Fibroblast of the aortic adventitia (primary cell): ENCODE data around the gene APOL4. TPM values are rescaled to one million over a fixed set of nuclear protein-coding genes. Genes with fewer than 3 reads are reported as not detected.
"Not testable (repeated sequence)": the region's sequence is repeated elsewhere in the genome, so short reads cannot be mapped to it uniquely, and the experiment has no call there.

Experiments used
- DNase-seq: peaks from one replicate; pipeline ENCODE4 v3.0.0-alpha.2; 2010; ENCODE audit warnings: low read depth
- H3K4me3 ChIP-seq: 2 replicates; pipeline ENCODE4 v1.5.1; 2011; ENCODE audit warnings: low read depth, mild to moderate bottlenecking, control low read depth, low read length, moderate library complexity
- total RNA-seq: library from RNA; depleted of rRNA; stranded (reverse); fragments of >200 nt; gene quantifications from 2 replicates; pipeline ENCODE4 v1.2.3, GENCODE V29; 2012; ENCODE audit warnings: low replicate concordance
- TF ChIP-seq, protein P1 (sequence below): IDR thresholded peaks from 2 replicates; pipeline ENCODE4 v1.5.1; 2011; ENCODE audit warnings: mild to moderate bottlenecking, low read length, control low read depth, inconsistent platforms; ENCODE audit not compliant: insufficient read depth

The APOL4 gene
- total RNA-seq, 1 donor: 2.0 TPM

DNA sequence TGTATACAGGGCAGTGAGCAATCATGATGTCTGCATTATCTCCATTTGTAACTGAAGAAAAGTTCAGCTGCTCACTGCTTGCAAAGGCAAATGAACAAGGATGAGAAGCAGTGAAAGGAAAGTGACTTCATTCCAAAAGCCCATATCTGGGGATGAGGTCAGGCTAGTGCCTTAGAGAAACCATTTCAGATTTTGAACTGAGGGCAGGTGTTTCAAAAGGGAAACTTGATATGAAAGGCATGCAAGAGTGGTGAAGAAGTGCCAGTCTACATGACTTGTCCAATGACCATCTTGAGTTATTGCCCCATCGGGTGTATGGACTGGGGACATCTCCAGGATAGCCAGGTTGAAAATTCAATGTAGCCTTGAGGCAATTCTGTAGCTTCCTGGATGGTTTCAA, 7.3 kb upstream of the APOL4 start:
- DNase-seq: no peak
- H3K4me3 ChIP-seq: no peak overlapping the region
- TF ChIP-seq, protein P1, sequence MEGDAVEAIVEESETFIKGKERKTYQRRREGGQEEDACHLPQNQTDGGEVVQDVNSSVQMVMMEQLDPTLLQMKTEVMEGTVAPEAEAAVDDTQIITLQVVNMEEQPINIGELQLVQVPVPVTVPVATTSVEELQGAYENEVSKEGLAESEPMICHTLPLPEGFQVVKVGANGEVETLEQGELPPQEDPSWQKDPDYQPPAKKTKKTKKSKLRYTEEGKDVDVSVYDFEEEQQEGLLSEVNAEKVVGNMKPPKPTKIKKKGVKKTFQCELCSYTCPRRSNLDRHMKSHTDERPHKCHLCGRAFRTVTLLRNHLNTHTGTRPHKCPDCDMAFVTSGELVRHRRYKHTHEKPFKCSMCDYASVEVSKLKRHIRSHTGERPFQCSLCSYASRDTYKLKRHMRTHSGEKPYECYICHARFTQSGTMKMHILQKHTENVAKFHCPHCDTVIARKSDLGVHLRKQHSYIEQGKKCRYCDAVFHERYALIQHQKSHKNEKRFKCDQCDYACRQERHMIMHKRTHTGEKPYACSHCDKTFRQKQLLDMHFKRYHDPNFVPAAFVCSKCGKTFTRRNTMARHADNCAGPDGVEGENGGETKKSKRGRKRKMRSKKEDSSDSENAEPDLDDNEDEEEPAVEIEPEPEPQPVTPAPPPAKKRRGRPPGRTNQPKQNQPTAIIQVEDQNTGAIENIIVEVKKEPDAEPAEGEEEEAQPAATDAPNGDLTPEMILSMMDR: no peak

DNA sequence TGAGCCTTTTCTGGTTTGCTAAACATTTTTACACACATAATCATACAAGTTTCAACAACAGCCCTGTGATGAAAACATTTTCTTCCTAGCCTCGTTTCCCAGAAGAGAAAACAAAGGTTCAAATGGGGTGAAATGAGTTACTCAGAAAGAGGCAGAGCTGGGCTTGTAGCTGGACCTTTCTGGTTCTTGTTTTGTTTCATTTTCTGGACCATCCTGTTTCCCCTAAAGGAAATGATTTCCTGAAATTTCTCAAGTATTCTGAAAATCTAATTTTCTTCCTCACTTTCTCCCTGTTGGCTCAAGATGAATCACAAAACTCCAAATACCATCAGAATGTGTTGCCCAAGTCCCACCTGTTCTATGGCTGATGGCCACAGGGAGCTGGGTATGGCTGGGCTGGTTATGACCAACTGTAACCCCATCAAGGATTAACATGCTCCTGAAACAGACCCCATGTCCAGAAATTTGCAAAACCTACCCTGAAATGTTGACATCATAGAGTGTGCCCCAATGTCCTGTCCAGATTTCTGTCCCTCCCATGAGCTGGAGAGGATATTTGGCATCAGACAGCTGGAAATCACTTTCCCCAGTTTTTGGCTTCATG, 6.7 kb upstream of the APOL4 start:
- H3K4me3 ChIP-seq: no peak overlapping the region
- no peak for DNase-seq
- TF ChIP-seq, protein P1: no peak

DNA sequence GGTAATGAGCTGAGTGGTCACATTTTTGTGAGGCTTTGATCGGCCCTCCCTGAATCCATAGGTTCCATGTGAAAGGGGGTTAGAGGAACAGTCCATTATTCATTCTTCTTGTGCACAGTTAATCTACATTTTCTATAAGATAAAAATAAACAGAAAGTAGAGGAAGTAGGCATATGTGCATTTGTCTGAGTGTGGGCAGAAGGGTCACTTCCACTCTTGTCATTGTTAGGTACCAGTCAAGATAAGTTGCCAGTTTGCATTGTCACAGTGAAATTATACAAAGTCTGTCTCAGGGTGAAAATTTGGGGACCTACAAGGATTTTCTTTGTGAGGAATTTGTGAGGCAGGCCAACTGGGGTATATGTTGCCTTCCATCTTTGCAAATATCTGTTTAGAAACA, 4.6 kb upstream of the APOL4 start:
- no peak for DNase-seq
- TF ChIP-seq, protein P1: no peak
- no peak overlapping the region for H3K4me3 ChIP-seq

DNA sequence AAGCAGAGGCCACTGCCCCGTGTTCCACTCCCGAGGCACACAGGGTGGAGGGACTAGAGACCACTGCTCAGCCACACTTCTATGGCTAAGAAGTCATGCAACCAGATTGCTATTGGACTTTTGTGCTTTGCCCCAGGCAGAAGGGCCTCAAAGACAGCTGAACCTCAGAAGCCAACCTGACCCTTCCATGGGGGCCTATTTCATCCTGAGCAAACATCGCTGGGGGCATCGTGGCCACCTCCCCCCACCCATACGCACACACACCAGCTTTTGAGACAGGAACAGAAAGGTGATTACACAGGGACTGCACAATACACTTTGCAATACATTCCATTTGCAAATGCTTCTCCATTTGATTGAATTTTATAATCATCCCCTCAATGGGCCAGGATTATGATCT, 4.0 kb upstream of the APOL4 start:
- H3K4me3 ChIP-seq, DNase-seq: not testable (repeated sequence)

DNA sequence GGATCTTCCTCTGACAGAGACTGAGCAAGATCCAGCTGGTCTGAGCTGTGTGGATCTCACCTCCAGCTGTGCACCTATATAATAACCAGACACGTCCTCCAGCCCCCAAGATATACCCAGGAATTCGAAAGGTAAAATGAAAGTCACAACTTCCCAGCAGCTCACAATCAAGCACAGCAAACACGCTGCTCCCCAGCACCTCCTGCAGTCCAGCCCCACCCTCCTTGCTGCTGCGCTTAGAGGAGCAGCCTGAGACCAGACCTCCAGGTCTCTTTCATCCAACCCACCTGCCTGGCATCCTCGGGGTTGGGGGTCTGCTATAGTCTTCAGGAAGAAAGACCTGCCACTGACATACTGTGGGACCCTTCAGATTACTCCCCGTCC, 3.0 kb upstream of the APOL4 start:
- TF ChIP-seq, protein P1: no peak
- DNase-seq: no peak
- H3K4me3 ChIP-seq: no peak overlapping the region

DNA sequence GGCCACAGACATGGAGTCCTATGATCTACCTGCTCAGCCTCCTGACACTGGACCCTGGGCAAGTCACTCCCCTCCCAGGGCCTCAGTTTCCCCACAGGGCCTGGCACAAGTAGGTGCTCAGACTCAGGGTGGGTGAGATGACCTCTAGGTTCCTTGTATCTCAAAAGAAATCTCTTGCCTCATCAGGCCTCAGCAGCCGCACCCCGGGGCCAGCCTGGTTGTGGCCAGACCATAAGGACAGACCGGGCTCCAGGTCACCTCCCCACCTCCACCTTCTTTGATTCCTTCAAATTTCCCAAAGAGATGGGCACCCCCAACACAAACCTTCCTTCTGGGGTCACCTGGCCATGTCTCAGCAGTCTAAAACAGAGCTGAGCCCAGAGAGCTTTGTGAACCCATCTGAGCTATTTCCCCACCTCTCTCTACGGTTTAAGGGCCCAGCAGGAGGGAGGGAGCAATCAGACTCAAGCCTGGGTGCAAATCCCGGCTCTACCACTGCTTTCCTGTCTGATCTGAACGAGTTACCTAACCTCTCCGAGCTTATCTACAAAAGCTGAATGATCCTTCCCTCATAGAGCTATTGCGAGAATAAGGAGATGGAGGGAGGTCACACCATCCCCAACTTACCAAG, 2.5 kb upstream of the APOL4 start:
- TF ChIP-seq, protein P1: no peak
- no peak overlapping the region for H3K4me3 ChIP-seq
- DNase-seq: no peak

DNA sequence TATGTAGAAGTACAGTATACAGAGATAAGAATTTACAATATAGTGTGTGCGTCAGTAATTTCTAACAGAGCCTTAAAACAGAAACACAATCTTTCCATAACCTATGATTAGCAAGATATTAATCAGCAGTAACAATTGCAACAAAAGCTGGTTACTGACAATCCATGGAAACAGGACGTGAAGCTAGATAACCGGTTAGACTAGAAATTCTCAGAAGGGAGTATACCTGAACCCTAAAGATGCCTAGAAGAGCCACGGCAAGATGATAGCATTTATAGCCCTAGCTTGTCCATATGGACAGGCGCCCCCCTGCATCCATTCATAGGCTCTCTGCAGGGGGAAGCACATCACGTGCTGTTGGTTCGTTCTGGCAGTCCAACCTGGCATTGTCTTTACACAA, 1.8 kb upstream of the APOL4 start:
- H3K4me3 ChIP-seq, DNase-seq: not testable (repeated sequence)

DNA sequence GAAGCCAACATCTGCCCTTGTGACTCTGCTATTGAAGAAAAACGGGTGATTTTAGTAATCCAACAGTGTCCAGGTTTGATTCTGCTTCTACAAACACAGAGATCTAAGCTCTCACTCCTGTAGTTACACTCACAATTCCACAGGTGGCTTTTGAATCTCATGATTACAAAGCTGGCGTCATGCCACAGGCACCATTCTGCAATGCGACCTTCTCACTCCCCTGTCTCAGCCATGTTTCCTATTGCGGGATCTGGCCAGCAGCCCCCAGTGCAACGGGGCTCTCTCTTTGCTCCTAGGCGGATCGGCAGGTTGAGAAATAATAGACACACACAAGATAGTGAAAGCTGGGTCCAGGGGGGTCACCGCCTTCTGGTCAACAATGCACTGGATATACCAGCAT, 1.3 kb upstream of the APOL4 start:
- not testable (repeated sequence) for DNase-seq, H3K4me3 ChIP-seq

DNA sequence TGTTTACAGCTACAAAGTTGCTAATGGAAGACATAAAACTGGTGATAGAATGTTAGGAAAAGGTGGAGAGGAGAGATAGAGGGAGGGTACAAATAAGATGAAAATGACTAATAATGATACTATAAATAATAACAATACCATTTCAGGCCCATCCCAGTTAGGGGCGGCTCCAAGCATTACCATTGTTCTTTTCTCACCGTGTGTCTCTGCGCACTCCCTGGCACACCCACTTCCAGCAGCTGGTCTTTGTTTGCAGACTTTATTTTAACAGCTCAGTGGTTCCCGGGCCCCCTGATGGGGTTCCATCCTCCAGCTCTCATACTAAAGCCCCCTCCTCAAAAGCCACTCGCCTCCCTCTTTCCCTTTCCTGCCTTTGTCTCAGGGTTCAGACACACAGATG, 584 bp downstream of the APOL4 start:
- DNase-seq: not testable (repeated sequence)

More for the DNA sequence above, 584 bp downstream of the APOL4 start:
- peak overlapping the region; percentile 48 for H3K4me3 ChIP-seq
